Cardiac muscle cell (in vitro differentiated cells and primary cell): Measurements from ENCODE around the gene ACKR1. TPM values are rescaled to one million over a fixed set of nuclear protein-coding genes. Genes with fewer than 3 reads are reported as not detected.

Source experiments
- DNase-seq, 2 donors: peaks; one replicate each; pipeline versions ENCODE4 v3.0.0 to v3.0.0-alpha.2; 2010 to 2017; ENCODE audit warnings: low read depth in 1 of 2, low spot score in 1 of 2
- H3K27ac ChIP-seq: fragments of 200-600 bp; sonication (generic); 2 replicates; pipeline ENCODE4 v1.5.1; 2016
- H3K27me3 ChIP-seq: fragments of 200-600 bp; sonication (generic); 2 replicates; pipeline ENCODE4 v1.6.0; 2016; ENCODE audit warnings: control low read depth
- H3K36me3 ChIP-seq: fragments of 200-600 bp; sonication (generic); 2 replicates; pipeline ENCODE4 v1.5.1; 2016; ENCODE audit warnings: control low read depth
- H3K4me1 ChIP-seq: fragments of 200-600 bp; sonication (generic); 2 replicates; pipeline ENCODE4 v1.8.1; 2017; ENCODE audit warnings: low read depth, mild to moderate bottlenecking, mixed run types
- H3K4me3 ChIP-seq: fragments of 200-600 bp; sonication (generic); 2 replicates; pipeline ENCODE4 v1.5.1; 2016; ENCODE audit warnings: mild to moderate bottlenecking
- H3K9me3 ChIP-seq: fragments of 200-600 bp; sonication (generic); 2 replicates; pipeline ENCODE4 v1.5.1; 2017; ENCODE audit warnings: low read depth, mild to moderate bottlenecking, control low read depth
- polyA plus RNA-seq: library from polyadenylated mRNA; unstranded; fragments of >200 nt; fragmentation: Nextera tagmentation; extraction: Ambion mirVana; gene quantifications from 2 replicates; pipeline ENCODE4 v1.2.1, GENCODE V29; 2016
- total RNA-seq: library from RNA; depleted of rRNA; stranded (reverse); fragments of >200 nt; gene quantifications from 2 replicates; pipeline ENCODE4 v1.2.3, GENCODE V29; 2016
- TF ChIP-seq, protein P1 (sequence below): IDR thresholded peaks from 2 replicates; pipeline ENCODE4 v1.5.1; 2012; ENCODE audit warnings: low read depth, mild to moderate bottlenecking, low read length

Gene ACKR1
- total and polyA plus RNA-seq, 2 experiments from 2014 or later, result 0.33 to 0.63 TPM

DNA sequence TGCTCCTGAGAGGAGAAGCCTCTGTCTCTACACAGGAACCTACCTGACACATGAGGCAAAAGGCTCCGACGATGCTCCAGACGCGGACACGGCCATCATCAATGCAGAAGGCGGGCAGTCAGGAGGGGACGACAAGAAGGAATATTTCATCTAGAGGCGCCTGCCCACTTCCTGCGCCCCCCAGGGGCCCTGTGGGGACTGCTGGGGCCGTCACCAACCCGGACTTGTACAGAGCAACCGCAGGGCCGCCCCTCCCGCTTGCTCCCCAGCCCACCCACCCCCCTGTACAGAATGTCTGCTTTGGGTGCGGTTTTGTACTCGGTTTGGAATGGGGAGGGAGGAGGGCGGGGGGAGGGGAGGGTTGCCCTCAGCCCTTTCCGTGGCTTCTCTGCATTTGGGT is 3.9 kb upstream of the ACKR1 start:
- H3K4me1 ChIP-seq, result peaks cover 18% of the 10 kb centered on the region
- no peaks in the 10 kb centered on the region for H3K9me3 ChIP-seq
- no peak overlapping the region for H3K27ac ChIP-seq
- no peaks in the 10 kb centered on the region for H3K27me3 ChIP-seq
- no peak overlapping the region for H3K4me3 ChIP-seq
- TF ChIP-seq, protein P1, sequence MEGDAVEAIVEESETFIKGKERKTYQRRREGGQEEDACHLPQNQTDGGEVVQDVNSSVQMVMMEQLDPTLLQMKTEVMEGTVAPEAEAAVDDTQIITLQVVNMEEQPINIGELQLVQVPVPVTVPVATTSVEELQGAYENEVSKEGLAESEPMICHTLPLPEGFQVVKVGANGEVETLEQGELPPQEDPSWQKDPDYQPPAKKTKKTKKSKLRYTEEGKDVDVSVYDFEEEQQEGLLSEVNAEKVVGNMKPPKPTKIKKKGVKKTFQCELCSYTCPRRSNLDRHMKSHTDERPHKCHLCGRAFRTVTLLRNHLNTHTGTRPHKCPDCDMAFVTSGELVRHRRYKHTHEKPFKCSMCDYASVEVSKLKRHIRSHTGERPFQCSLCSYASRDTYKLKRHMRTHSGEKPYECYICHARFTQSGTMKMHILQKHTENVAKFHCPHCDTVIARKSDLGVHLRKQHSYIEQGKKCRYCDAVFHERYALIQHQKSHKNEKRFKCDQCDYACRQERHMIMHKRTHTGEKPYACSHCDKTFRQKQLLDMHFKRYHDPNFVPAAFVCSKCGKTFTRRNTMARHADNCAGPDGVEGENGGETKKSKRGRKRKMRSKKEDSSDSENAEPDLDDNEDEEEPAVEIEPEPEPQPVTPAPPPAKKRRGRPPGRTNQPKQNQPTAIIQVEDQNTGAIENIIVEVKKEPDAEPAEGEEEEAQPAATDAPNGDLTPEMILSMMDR, result no peak
- no peak for DNase-seq
- H3K36me3 ChIP-seq, result no peaks in the 10 kb centered on the region

GRCh38 chr1:159201642-159202041 is 3.0 kb upstream of the ACKR1 start:
- H3K27ac ChIP-seq, result no peak overlapping the region
- no peaks in the 10 kb centered on the region for H3K27me3 ChIP-seq
- TF ChIP-seq, protein P1, result no peak
- no peaks in the 10 kb centered on the region for H3K36me3 ChIP-seq
- no peaks in the 10 kb centered on the region for H3K9me3 ChIP-seq
- DNase-seq, result no peak
- H3K4me3 ChIP-seq, result no peak overlapping the region
- H3K4me1 ChIP-seq, result peaks cover 18% of the 10 kb centered on the region

- Histone ChIP-seq H3K36me3 (no peaks in the 10 kb centered on the region), H3K27ac (no peak overlapping the region), H3K4me1 (peaks cover 13% of the 10 kb centered on the region), H3K9me3 (no peaks in the 10 kb centered on the region), H3K4me3 (no peak overlapping the region), H3K27me3 (no peaks in the 10 kb centered on the region)
- peak in 1 of 2 donors; percentile 54 for DNase-seq
- TF ChIP-seq, protein P1, result no peak
These were observed 1.1 kb upstream of the ACKR1 start for GRCh38 chr1:159203610-159204009.

GRCh38 chr1:159205225-159205624 is 550 bp downstream of the ACKR1 start:
- H3K36me3 ChIP-seq, result no peaks in the 10 kb centered on the region
- H3K27me3 ChIP-seq, result no peaks in the 10 kb centered on the region
- H3K4me1 ChIP-seq, result peaks cover 13% of the 10 kb centered on the region
- no peak overlapping the region for H3K27ac ChIP-seq
- no peak overlapping the region for H3K4me3 ChIP-seq
- TF ChIP-seq, protein P1, result peak; percentile 25
- no peaks in the 10 kb centered on the region for H3K9me3 ChIP-seq
- DNase-seq, result peak in 1 of 2 donors; percentile 9

- Histone ChIP-seq H3K36me3 (no peaks in the 10 kb centered on the region), H3K4me3 (no peak overlapping the region), H3K27me3 (no peaks in the 10 kb centered on the region), H3K9me3 (no peaks in the 10 kb centered on the region), H3K4me1 (peaks cover 12% of the 10 kb centered on the region), H3K27ac (no peak overlapping the region)
- no peak for DNase-seq
- TF ChIP-seq, protein P1, result no peak
These were observed 1.4 kb downstream of the ACKR1 start for GRCh38 chr1:159206110-159206509.

- Histone ChIP-seq H3K4me3 (no peak overlapping the region), H3K4me1 (peaks cover 9% of the 10 kb centered on the region), H3K36me3 (no peaks in the 10 kb centered on the region), H3K27ac (no peak overlapping the region), H3K27me3 (no peaks in the 10 kb centered on the region), H3K9me3 (no peaks in the 10 kb centered on the region)
- TF ChIP-seq, protein P1, result no peak
- no peak for DNase-seq
These were observed 2.4 kb downstream of the ACKR1 start for GRCh38 chr1:159207080-159207479.
